GM12874 (cell line): Measurements from ENCODE around the gene YAP1.

ENCODE experiments used
- CTCF ChIP-seq: IDR thresholded peaks from 2 replicates; pipeline ENCODE4 v1.5.1; 2011; ENCODE audit warnings: low read depth, mild to moderate bottlenecking, control low read depth, low read length, moderate library complexity; ENCODE audit not compliant: insufficient read depth

The YAP1 gene

DNA sequence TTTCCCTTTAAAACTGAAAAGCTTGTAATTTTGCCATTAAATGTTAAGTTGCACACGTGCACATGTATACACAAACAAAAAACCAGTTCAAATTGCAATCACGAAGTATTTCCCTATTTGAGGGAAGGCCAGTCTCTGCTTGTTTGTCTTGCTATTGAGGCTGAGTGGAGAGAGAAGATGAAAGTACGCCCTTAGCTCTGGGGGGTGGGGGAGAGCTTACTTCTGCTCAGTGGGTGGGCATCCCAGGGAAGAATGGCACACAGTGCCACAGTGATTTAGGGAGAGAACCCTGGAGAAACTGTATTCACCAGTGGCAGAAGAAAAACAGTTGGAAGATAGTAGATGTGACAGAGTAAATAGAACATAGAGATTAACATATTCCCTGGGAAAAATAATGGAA is 8.7 kb downstream of the YAP1 start:
- TF ChIP-seq CTCF = no peak

GRCh38 chr11:102119997-102120396 is 9.8 kb downstream of the YAP1 start:
- no peak for TF ChIP-seq CTCF

GRCh38 chr11:102120437-102120973 is 10.3 kb downstream of the YAP1 start:
- no peak for TF ChIP-seq CTCF

DNA sequence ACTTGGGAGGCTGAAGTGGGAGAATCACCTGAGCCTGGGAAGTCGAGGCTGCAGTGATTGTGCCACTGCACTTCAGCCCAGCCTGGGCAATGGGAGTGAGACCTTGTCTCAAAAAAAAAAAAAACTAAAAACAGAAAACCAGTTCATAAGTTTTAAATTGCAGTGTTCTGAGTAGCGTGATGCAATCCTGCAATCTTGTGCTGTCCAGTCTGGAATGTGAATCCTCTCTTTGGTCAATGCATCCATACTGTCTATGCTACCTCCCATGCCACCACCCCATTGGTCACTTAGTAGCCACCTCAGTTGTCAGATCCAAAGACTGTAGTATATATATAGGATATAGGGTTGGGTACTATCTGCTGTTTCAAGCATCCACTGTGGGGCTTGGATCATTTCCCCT is 11.1 kb downstream of the YAP1 start:
- no peak for TF ChIP-seq CTCF

- TF ChIP-seq CTCF = no peak
Observed at GRCh38 chr11:102134597-102134996, 24.4 kb downstream of the YAP1 start.

GRCh38 chr11:102135256-102135655 is 25.0 kb downstream of the YAP1 start:
- TF ChIP-seq CTCF = no peak

GRCh38 chr11:102138223-102138622 is 28.0 kb downstream of the YAP1 start:
- no peak for TF ChIP-seq CTCF
